Measurements from ENCODE around the gene HOXC11. TPM values are rescaled to one million over a fixed set of nuclear protein-coding genes. Genes with fewer than 3 reads are reported as not detected.

Gene HOXC11
- total RNA-seq, 2 donors from 2014 or later, result not detected

GRCh38 chr12:53955036-53955775 lies 17.7 kb upstream of the HOXC11 start:
- DNase-seq (no peak), ATAC-seq (no peak)
- intact Hi-C loops (cut with DNase I, micrococcal nuclease), result no loop called here

- intact Hi-C loops (cut with DNase I, micrococcal nuclease), result no loop called here
- no peak for ATAC-seq
- no peak for DNase-seq
These were observed 17.1 kb upstream of the HOXC11 start for GRCh38 chr12:53955776-53956250.

DNA sequence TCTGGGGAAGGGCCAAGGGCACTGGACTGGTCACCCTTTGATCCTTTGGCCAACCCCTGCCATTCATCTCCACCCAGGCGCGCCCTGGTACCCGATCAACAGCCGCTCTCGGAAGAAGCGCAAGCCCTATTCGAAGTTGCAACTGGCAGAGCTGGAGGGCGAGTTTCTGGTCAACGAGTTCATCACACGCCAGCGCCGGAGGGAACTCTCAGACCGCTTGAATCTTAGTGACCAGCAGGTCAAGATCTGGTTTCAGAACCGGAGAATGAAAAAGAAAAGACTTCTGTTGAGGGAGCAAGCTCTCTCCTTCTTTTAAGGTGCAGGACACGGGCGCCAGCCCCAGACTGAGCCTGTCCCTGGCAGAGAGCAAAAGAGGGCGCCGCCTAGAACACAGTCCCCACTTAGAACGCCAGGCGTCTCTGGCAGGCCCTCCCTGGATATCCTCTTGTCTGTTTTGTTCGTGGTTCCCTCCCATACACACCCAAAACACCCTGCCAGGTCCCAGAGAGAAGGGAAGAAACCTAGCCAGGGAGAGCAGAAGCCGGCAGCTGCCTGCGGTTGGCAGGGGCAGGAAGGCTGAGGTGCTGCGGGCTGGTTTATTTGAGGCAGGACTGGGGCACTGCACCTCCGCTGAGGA lies 16.6 kb upstream of the HOXC11 start:
- DNase-seq (no peak), ATAC-seq (no peak)
- intact Hi-C loops (cut with DNase I, micrococcal nuclease), result no loop called here

- intact Hi-C loops (cut with DNase I, micrococcal nuclease), result no loop called here
- ATAC-seq, result no peak
These were observed 15.9 kb upstream of the HOXC11 start for GRCh38 chr12:53956914-53957536.

DNA sequence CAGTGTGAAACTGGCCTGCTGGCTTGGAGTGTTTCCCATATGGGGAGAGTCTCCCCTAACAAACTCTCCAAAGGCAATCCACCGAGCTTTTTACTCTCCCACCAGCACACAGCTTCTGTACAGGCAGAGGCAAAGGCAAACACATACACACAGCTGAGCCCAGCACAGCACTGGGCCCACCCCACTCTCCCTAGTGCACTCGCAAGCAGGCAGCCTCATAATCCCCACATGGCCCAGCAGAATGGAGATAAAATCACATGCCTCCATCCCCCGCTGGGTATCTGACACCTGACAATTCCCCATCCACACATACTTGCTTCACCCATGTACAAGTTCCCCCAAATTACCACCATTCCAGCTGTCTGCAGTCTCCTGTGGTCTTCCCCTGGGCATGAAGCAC lies 14.8 kb upstream of the HOXC11 start:
- no peak for ATAC-seq
- no peak for DNase-seq
- intact Hi-C loops (cut with DNase I, micrococcal nuclease), result no loop called here

More at GRCh38 chr12:53956914-53957536, 15.9 kb upstream of the HOXC11 start:
- DNase-seq, result no peak

DNA sequence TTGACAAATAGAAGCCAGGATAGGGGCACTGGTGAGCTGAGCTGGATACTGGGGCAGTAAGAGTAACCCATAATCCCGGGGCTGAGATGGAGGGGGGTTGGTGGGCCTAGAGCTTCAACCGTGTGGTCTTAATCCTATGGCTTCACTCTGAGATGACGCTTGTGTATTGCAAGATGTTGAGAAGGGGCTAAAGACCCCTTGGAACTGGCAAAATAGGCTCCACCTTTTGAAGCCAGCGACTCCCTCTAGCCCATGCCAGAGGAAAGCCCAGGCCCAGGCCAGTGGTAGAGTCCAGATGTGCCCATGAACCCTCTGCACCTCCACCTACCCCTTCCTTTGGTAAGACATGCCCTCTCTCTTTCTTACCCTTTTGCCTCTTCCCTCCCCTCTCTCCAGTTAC lies 13.6 kb upstream of the HOXC11 start:
- ATAC-seq, result no peak
- intact Hi-C loops (cut with DNase I, micrococcal nuclease), result no loop called here
- DNase-seq, result no peak

DNA sequence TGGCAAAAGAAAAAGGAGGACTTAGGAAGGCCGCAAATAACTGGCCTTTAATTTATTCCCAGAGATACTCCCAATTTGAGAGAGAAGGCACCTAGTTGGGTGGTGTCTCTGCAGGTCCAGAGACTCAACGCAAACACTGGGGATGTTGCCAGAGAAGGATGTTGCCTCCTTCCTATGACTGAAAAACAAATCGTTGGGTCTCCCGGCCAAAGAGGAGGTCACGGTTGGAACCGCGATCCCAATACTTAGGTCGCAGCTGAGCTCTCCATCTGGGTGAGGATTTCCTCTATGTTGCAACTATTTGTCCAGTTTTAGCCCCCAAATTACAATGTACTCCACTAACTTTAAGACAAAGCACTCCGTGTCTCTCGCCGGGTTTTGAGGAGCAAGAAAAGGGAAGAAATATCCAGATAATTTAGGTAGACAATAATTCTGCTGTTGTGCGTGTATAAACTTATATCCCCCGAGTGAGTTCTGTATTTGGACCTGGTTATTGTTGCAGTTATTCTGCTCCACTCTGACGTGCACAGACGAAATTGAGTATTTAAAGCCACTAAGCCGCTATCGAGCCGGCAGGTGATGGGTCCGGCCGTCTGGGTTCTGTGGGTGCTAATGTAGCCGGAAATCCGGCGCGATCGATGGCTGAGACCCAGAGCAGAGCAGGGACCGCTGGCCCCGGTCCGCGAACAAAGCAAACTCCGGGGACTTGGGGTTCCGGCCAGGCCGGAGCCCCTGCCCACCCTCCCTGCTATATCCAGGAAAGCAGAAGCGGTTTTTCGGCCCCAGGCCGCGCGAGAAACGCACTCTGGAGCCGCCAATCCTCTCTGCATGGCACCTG lies 12.5 kb upstream of the HOXC11 start:
- ATAC-seq (no peak), DNase-seq (no peak)
- intact Hi-C loops (cut with DNase I, micrococcal nuclease), result no loop called here

DNA sequence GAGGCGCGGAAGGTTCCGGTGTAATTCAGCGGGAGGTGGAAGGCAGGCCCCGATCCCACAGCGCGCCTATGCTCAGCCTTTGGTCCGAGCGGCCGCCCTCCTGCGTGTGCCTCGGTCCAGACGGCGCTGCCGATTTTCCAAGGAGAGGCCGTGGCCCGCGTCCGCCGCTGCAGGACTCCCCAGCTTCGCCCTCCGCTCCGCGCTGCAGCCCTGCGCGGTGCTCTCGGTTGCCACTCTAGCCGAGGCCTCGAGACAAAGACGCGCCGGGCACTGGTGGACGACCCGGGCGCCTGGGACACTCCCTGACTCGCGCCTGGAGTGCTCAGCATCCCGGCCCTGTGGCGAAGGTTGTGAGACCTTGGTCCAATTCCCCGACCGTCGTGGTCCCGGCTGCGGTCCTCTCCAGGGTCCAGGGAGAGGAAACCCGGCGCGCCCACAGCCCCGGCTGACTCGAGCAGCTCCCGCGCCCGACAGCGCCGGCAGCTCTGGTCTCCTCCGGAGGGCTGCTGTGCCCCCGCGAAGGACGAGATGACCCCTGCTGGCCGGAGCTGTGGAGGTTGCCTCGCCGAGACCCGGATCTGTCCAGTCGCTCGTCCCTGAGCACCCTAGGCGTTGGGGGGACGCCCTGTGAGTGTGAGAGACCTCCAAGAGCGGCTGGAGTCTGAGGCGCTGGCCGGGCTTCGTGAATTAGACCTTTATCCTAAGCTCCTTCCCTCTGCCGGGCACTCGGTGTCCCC lies 11.7 kb upstream of the HOXC11 start:
- intact Hi-C loops (cut with DNase I, micrococcal nuclease), result no loop called here
- ATAC-seq (no peak), DNase-seq (no peak)

DNA sequence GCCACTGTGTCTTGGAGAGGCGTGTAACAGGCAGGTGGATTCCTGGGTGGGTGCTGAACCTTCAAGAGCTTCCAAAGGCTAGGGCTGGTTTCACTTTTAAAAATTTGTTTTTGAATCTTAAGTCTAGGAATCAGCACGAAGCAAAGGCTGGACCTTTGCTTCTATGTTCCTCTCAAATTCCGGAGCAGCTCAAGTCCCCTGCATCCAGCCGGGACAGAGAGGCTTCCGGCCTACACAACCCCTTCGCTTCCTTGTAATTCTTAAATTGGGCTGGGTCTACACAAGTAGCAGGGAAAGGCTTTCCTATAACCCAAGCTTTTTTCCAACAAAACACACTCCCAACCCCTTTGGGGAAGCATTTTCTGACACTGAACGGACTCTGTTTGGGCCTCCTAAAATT lies 9.9 kb upstream of the HOXC11 start:
- ATAC-seq (no peak), DNase-seq (no peak)
- intact Hi-C loops (cut with DNase I, micrococcal nuclease), result no loop called here

GRCh38 chr12:53963434-53964314 lies 9.3 kb upstream of the HOXC11 start:
- DNase-seq (no peak), ATAC-seq (no peak)
- intact Hi-C loops (cut with DNase I, micrococcal nuclease), result no loop called here

DNA sequence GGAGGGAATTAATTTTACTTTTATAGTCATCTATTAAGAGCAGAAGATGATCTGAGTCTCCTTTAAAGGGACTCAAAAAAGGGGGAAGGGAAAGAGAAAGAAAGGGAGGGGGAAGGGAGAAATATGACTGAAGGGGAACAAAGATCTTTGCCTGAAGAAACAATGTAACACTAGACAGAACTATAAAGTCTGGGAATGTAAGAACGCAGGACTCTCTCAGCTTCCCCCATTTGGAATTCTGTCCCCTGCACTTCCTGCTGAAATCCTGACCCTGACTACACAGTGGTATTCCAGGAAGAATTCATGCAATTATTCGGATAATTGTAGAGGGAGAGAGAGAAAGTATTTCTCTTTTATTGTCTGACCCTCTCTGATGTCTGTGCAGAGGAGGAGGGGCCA lies 8.6 kb upstream of the HOXC11 start:
- no peak for DNase-seq
- intact Hi-C loops (cut with DNase I, micrococcal nuclease), result no loop called here
- no peak for ATAC-seq

GRCh38 chr12:53965281-53966084 lies 7.4 kb upstream of the HOXC11 start:
- no peak for ATAC-seq
- intact Hi-C loops (cut with DNase I, micrococcal nuclease), result no loop called here

GRCh38 chr12:53966085-53966384 lies 6.9 kb upstream of the HOXC11 start:
- ATAC-seq, result no peak
- intact Hi-C loops (cut with DNase I, micrococcal nuclease), result no loop called here
- no peak for DNase-seq

More at GRCh38 chr12:53965281-53966084, 7.4 kb upstream of the HOXC11 start:
- no peak for DNase-seq

- intact Hi-C loops (cut with DNase I, micrococcal nuclease), result no loop called here
- ATAC-seq, result no peak
- no peak for DNase-seq
These were observed 6.4 kb upstream of the HOXC11 start for GRCh38 chr12:53966385-53967133.

DNA sequence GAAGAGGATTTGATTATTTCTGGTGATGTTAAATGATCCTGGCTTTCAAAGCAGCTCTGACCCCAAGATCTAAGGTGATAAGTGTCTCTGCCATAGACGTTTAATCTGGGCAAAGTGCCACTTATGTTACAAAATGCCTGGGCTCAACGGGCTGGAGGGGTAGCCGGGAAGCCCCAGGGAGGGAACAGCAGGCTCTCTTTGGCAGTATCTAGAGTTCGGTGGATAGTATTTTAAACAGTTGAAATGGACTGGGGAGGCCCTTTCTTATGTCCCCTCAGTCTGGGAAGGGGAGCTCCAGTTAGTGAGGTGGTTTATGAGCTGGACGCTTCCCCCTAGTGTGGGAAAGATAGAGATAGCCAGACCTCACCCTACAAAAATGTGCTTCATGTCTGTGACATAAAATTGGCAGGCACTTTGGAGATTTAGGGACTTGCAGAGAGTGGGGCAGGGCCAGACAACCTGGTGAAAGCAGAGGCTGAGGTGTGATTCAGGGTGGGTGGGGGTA lies 5.5 kb upstream of the HOXC11 start:
- DNase-seq (no peak), ATAC-seq (no peak)
- intact Hi-C loops (cut with DNase I, micrococcal nuclease), result no loop called here
